ENCODE data around the gene AMIGO3.

- no peak for TF ChIP-seq CTCF (IDR thresholded peaks at IDR 0.05; ENCODE audit: low read depth, low read length, missing input control)
- TF ChIP-seq RAD21 (IDR thresholded peaks at IDR 0.05), result no peak
- TF ChIP-seq JUND (IDR thresholded peaks at IDR 0.05), result no peak
- TF ChIP-seq TAF1 (conservative IDR thresholded peaks at IDR 0.05), result no peak
- no peak for TF ChIP-seq SP1 (IDR thresholded peaks at IDR 0.05)
Measured at GRCh38 chr3:49720855-49721595, 1.5 kb upstream of the AMIGO3 start.
